Anterior cingulate cortex (tissue), 58 donors: Measurements from ENCODE around the gene USP31.

Experiments
- DNase-seq, 58 donors: peaks; one replicate each; lab custom pipeline; 2025; lab: John Stamatoyannopoulos, UW

USP31 gene

DNA sequence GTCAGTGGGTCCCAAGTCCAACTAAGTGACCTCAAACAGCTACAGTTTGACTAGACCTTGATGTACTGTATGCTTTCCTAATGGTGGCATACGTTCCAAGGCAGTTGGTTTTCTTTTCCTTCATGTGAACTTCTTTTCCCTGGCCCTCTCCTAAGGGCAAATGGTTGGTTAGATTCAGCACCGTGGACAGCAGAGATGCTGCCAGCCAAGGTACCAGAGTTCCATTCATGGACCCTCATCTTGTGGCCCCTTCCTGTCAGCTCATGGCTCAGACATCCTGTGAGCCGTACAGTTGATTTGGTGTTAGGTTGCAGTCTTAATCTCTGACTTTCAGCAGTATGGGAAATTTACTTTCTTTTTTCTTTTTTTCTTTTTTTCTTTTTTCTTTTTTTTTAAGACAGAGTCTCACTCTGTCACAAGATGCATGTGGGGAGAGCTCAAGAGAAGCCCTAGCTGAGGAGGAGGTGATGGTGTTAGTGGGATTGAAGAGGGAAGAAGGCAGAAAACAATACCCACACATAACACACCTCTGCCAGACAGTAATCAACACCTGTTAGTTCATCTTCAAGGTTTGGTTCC, 122.4 kb downstream of the USP31 start:
- DNase-seq: no peak

DNA sequence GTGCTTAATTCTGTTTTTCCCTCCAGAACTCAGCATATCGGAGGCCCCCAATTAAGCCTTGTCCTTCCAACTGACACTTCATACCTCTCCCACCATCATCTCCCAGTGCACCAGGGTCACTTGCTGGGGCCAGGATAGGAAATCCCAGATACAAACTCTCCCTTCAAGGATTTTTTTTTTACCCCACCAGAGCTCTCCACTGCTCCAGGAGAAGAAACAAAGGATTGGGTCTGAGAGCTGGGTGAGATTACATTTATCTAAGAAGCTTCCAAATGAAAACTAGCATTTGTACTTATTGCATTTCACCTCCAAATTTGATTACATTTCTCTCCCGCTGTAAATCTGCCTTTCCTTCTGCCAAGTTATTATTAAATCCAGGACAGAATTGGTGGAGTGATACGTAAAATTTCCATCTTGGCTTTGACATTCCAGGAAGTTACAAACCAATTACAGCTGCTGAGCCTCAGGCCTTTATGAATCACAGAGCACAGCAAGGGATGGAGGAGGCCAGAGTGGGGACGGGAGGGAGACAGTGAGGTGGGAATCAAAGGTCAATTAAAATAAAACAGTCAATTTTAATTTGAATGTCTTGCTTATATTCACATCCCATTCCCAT, 123.5 kb downstream of the USP31 start:
- DNase-seq: no peak

DNA sequence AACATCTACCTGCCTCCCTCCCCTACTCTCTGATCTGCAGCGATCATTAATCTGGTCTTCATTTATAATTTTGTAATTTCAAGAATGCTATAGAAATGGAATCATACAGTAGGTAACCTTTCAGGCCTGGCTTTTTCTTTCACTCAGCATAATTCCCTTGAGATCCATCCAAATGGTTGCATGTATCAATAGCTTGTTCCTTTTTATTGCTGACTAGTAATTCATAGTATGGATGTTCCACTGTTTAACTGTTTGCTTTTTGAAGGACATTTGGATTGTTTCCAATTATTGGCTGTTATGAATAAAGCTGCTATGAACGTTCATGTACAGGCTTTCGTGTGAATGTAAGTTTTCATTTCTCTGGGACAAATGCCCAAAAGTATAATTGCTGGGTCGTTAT, 125.2 kb downstream of the USP31 start:
- no peak for DNase-seq

DNA sequence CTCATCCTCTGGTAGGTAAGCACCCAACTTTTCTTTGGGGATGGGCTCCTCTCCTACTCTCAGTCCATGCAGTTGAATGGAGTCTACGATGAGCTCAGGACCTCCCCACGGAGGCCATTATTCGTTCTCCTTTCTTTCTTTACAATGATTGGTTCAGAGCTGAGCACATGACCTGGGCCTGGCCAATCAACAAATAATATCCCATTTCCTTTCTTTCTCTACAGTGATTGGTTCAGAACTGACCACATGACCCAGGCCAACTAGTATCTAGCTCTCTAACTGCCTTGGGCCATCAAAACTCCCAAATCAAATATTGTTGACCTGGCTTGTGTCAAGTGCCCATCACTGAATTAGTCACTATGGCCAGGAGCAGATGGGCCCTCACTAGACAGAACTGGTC, 129.2 kb downstream of the USP31 start:
- DNase-seq: no peak

DNA sequence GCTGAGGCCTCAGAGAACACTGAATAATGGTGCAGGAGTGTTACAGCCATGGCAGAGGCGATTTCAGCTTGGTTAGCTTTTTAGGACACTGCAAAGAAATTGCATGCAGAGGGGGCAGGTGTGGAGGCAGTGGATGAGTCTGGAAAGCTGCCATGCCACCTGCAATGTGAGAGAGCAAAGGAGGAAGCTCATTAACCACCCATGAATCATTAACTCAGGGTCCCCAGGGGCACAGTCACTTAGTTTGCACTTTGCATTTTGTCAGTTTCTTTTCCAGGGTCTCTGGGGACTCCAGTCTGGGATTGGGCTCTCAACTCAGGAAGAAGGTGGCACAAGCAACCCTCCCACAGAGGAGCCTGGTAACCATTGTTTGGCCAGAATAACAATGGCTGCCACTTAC, 132.9 kb downstream of the USP31 start:
- no peak for DNase-seq

DNA sequence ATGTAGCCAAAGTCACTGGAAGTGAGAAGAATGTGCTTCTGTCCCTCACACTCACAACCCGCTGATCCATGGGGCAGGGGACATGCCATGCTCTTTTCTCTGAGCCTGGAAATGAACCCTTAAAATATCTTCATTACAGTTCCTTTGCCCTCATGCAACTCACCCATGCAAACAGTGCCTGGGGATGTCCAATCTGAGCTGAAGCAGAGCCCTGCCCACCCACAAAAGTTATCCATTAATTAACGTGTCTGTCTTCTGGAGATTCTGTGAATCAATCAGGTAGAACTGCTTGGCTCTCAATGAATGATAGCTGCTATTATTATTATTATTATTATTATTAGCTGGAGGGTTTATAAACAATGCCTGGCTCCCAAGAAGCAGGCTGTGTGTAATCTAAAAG, 133.7 kb downstream of the USP31 start:
- DNase-seq: no peak

DNA sequence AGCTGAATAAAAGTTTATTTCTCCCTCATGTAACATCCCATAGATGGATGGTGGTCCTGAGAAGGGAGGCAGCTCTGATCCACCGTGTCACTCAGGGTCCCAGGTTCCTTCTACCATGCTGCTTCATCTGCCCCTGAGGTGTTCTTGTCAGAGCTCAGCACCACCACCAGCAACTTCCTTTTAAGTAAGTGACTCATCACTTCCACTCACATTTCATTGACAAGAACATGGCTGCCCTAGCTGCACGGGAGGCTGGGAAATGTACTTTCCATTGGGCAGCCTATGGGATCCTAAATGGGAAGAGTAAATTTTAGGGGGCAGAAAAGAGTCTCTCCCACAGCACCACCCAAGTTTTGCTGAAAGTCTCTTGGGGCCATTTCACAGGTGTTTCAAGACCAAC, 134.7 kb downstream of the USP31 start:
- no peak for DNase-seq
